ENCODE results near the gene RAB3A. TPM values are rescaled to one million over a fixed set of nuclear protein-coding genes. Genes with fewer than 3 reads are reported as not detected.

Gene RAB3A
- total RNA-seq, 1 donor from 2014 or later: 5.6 TPM

GRCh38 chr19:18170714-18171255, 33.1 kb downstream of the RAB3A start:
- TF ChIP-seq CTCF (IDR thresholded peaks at IDR 0.05): no peak
- TF ChIP-seq POLR2AphosphoS5 (IDR thresholded peaks at IDR 0.05; ENCODE audit: insufficient read depth in 1 of 2, low read depth in 1 of 2): no peak
- no peak for TF ChIP-seq POLR2A (IDR thresholded peaks at IDR 0.05)
- H3K27ac ChIP-seq: no peak overlapping the region
- no peaks in the 10 kb centered on the region for H3K27me3 ChIP-seq
- H3K9me3 ChIP-seq: no peaks in the 10 kb centered on the region
- H3K36me3 ChIP-seq: peaks cover 0 to 35% of the 10 kb centered on the region in 2 donors
- H3K4me1 ChIP-seq: peaks cover 16% of the 10 kb centered on the region
- H3K4me3 ChIP-seq: no peak overlapping the region
- intact Hi-C loops (cut with DNase I): no loop called here
- DNase-seq (ENCODE audit: extremely low spot score in 2 of 2): peak in 1 of 2 donors; percentile 88

- intact Hi-C loops (cut with DNase I): loop anchor here (5.0 kb wide), 1 partner anchor 57 kb away; no protein-coding TSS in a partner anchor
- Histone ChIP-seq H3K4me1 (peaks cover 5% of the 10 kb centered on the region), H3K36me3 (peaks cover 0 to 50% of the 10 kb centered on the region in 2 donors), H3K4me3 (no peak overlapping the region), H3K9me3 (no peaks in the 10 kb centered on the region), H3K27ac (no peak overlapping the region), H3K27me3 (no peaks in the 10 kb centered on the region)
- peak in 1 of 2 donors; percentile 92 for DNase-seq (ENCODE audit: extremely low spot score in 2 of 2)
- no peak for TF ChIP-seq POLR2AphosphoS5 (IDR thresholded peaks at IDR 0.05; ENCODE audit: insufficient read depth in 1 of 2, low read depth in 1 of 2)
Observed at GRCh38 chr19:18168673-18169381, 35.0 kb downstream of the RAB3A start.

GRCh38 chr19:18167975-18168645, 35.7 kb downstream of the RAB3A start:
- H3K36me3 ChIP-seq: peaks cover 0 to 56% of the 10 kb centered on the region in 2 donors
- no peaks in the 10 kb centered on the region for H3K27me3 ChIP-seq
- peak in 1 of 2 donors; percentile 67 for DNase-seq (ENCODE audit: extremely low spot score in 2 of 2)
- TF ChIP-seq POLR2AphosphoS5 (IDR thresholded peaks at IDR 0.05; ENCODE audit: insufficient read depth in 1 of 2, low read depth in 1 of 2): no peak
- peak; percentile 43 to 62 (median 50) for TF ChIP-seq CTCF (IDR thresholded peaks at IDR 0.05)
- no peak overlapping the region for H3K4me3 ChIP-seq
- no peak overlapping the region for H3K27ac ChIP-seq
- no peaks in the 10 kb centered on the region for H3K9me3 ChIP-seq
- H3K4me1 ChIP-seq: peaks cover 2% of the 10 kb centered on the region
- intact Hi-C loops (cut with DNase I): loop anchor here (5.0 kb wide), 1 partner anchor 56 kb away; no protein-coding TSS in a partner anchor

- intact Hi-C loops (cut with DNase I): loop anchor here (5.0 kb wide), 1 partner anchor 55 kb away; no protein-coding TSS in a partner anchor
- Histone ChIP-seq H3K36me3 (peaks cover 0 to 67% of the 10 kb centered on the region in 2 donors), H3K4me3 (no peak overlapping the region), H3K9me3 (no peaks in the 10 kb centered on the region), H3K4me1 (peaks cover 1% of the 10 kb centered on the region), H3K27ac (no peak overlapping the region), H3K27me3 (no peaks in the 10 kb centered on the region)
- TF ChIP-seq POLR2AphosphoS5 (IDR thresholded peaks at IDR 0.05; ENCODE audit: insufficient read depth in 1 of 2, low read depth in 1 of 2): no peak
- TF ChIP-seq CTCF (IDR thresholded peaks at IDR 0.05): no peak
- TF ChIP-seq POLR2A (IDR thresholded peaks at IDR 0.05): no peak
- peak in 1 of 2 donors; percentile 84 for DNase-seq (ENCODE audit: extremely low spot score in 2 of 2)
Observed at GRCh38 chr19:18167011-18167410, 36.8 kb downstream of the RAB3A start.

- TF ChIP-seq CTCF (IDR thresholded peaks at IDR 0.05): no peak
- TF ChIP-seq POLR2A (IDR thresholded peaks at IDR 0.05): no peak
- TF ChIP-seq POLR2AphosphoS5 (IDR thresholded peaks at IDR 0.05; ENCODE audit: insufficient read depth in 1 of 2, low read depth in 1 of 2): no peak
- Histone ChIP-seq H3K4me3 (no peak overlapping the region), H3K27me3 (no peaks in the 10 kb centered on the region), H3K36me3 (peaks cover 0 to 69% of the 10 kb centered on the region in 2 donors), H3K4me1 (peaks cover 9% of the 10 kb centered on the region), H3K9me3 (no peaks in the 10 kb centered on the region), H3K27ac (no peak overlapping the region)
- intact Hi-C loops (cut with DNase I): loop anchor here (5.0 kb wide), 1 partner anchor 54 kb away; no protein-coding TSS in a partner anchor
- DNase-seq (ENCODE audit: extremely low spot score in 2 of 2): peak in 1 of 2 donors; percentile 74
Observed at GRCh38 chr19:18165794-18166544, 37.9 kb downstream of the RAB3A start.

Data from vagina (tissue), 2 donors.